Left forelimb (tissue), 1 donor: ENCODE results near the gene ARHGEF1.

Experiments
- DNase-seq: peaks from one replicate; pipeline ENCODE4 v3.0.0-alpha.2; 2018; ENCODE audit warnings: low spot score

ARHGEF1 gene

GRCh38 chr19:41918653-41919244, 35.8 kb downstream of the ARHGEF1 start:
- DNase-seq = no peak

GRCh38 chr19:41919948-41920712, 37.1 kb downstream of the ARHGEF1 start:
- no peak for DNase-seq

- DNase-seq = no peak
Measured at GRCh38 chr19:41920882-41921576, 38.0 kb downstream of the ARHGEF1 start.

GRCh38 chr19:41921577-41922576, 38.9 kb downstream of the ARHGEF1 start:
- no peak for DNase-seq

GRCh38 chr19:41922585-41922984, 39.6 kb downstream of the ARHGEF1 start:
- no peak for DNase-seq

- no peak for DNase-seq
Measured at GRCh38 chr19:41923045-41923788, 40.2 kb downstream of the ARHGEF1 start.

GRCh38 chr19:41924151-41925145, 41.5 kb downstream of the ARHGEF1 start:
- no peak for DNase-seq

GRCh38 chr19:41925208-41926003, 42.4 kb downstream of the ARHGEF1 start:
- no peak for DNase-seq

GRCh38 chr19:41926028-41926762, 43.2 kb downstream of the ARHGEF1 start:
- no peak for DNase-seq

- no peak for DNase-seq
Measured at GRCh38 chr19:41926763-41927496, 43.9 kb downstream of the ARHGEF1 start.

- no peak for DNase-seq
Measured at GRCh38 chr19:41927497-41928192, 44.7 kb downstream of the ARHGEF1 start.

- DNase-seq = no peak
Measured at GRCh38 chr19:41928221-41928683, 45.3 kb downstream of the ARHGEF1 start, which contains the start of gene ERFL. Gene ERFL, minus strand, starts transcription at chr19:41928449. Its CDS starts 15,530 bp downstream, at chr19:41912919.

GRCh38 chr19:41928754-41929535, 46.0 kb downstream of the ARHGEF1 start:
- no peak for DNase-seq

GRCh38 chr19:41929536-41930071, 46.6 kb downstream of the ARHGEF1 start:
- no peak for DNase-seq

GRCh38 chr19:41930322-41930722, 47.3 kb downstream of the ARHGEF1 start:
- DNase-seq = no peak
